AG10803 (cell line): ENCODE results near the gene FTCD.

Source experiments
- DNase-seq: peaks from one replicate; pipeline ENCODE4 v3.0.0; 2010; ENCODE audit warnings: low read depth
- H3K4me3 ChIP-seq: 2 replicates; pipeline ENCODE4 v1.5.1; 2011; ENCODE audit warnings: mild to moderate bottlenecking, low read length, control low read depth
- CTCF ChIP-seq: conservative IDR thresholded peaks from 2 replicates; pipeline ENCODE4 v1.5.1; 2011; ENCODE audit warnings: mild to moderate bottlenecking, low read length, control low read depth, inconsistent platforms

FTCD gene

GRCh38 chr21:46158666-46159300 is 3.4 kb upstream of the FTCD start:
- H3K4me3 ChIP-seq: no peak overlapping the region
- no peak for TF ChIP-seq CTCF
- DNase-seq: no peak

GRCh38 chr21:46157987-46158451 is 2.6 kb upstream of the FTCD start:
- no peak for TF ChIP-seq CTCF
- DNase-seq: no peak
- H3K4me3 ChIP-seq: no peak overlapping the region

- no peak for TF ChIP-seq CTCF
- no peak overlapping the region for H3K4me3 ChIP-seq
- no peak for DNase-seq
These were observed 2.1 kb upstream of the FTCD start for GRCh38 chr21:46157396-46157986.

- no peak overlapping the region for H3K4me3 ChIP-seq
- TF ChIP-seq CTCF: no peak
- DNase-seq: no peak
These were observed 1.3 kb upstream of the FTCD start for GRCh38 chr21:46156678-46157077.

- no peak overlapping the region for H3K4me3 ChIP-seq
- no peak for TF ChIP-seq CTCF
- DNase-seq: no peak
These were observed 933 bp upstream of the FTCD start for GRCh38 chr21:46156378-46156645.

- DNase-seq: no peak
- no peak for TF ChIP-seq CTCF
- no peak overlapping the region for H3K4me3 ChIP-seq
These were observed 345 bp downstream of the FTCD start for GRCh38 chr21:46154955-46155513.
